ENCODE measurements around the gene MAFF.
A peak's percentile ranks its signal among the peaks of the same experiment; 100 is the strongest.

Gene MAFF

GRCh38 chr22:38248280-38248679 is 46.5 kb downstream of the MAFF start:
- DNase-seq (ENCODE audit: low read depth, low spot score) = no peak

GRCh38 chr22:38249301-38249700 is 47.5 kb downstream of the MAFF start:
- DNase-seq (ENCODE audit: low read depth, low spot score) = no peak

- no peak for DNase-seq (ENCODE audit: low read depth, low spot score)
Observed at GRCh38 chr22:38249803-38250642, 48.2 kb downstream of the MAFF start.

GRCh38 chr22:38250643-38251340 is 49.0 kb downstream of the MAFF start:
- DNase-seq (ENCODE audit: low read depth, low spot score) = no peak

GRCh38 chr22:38251341-38251692 is 49.5 kb downstream of the MAFF start:
- no peak for DNase-seq (ENCODE audit: low read depth, low spot score)

- no peak for DNase-seq (ENCODE audit: low read depth, low spot score)
Observed at GRCh38 chr22:38255697-38256096, 53.9 kb downstream of the MAFF start.

GRCh38 chr22:38257181-38257580 is 55.4 kb downstream of the MAFF start:
- DNase-seq (ENCODE audit: low read depth, low spot score) = no peak

- no peak for DNase-seq (ENCODE audit: low read depth, low spot score)
Observed at GRCh38 chr22:38257650-38258250, 56.0 kb downstream of the MAFF start.

GRCh38 chr22:38258895-38259294 is 57.1 kb downstream of the MAFF start:
- no peak for DNase-seq (ENCODE audit: low read depth, low spot score)

GRCh38 chr22:38259370-38259769 is 57.6 kb downstream of the MAFF start:
- no peak for DNase-seq (ENCODE audit: low read depth, low spot score)

GRCh38 chr22:38260761-38261681 is 59.2 kb downstream of the MAFF start:
- DNase-seq (ENCODE audit: low read depth, low spot score) = no peak

GRCh38 chr22:38262051-38262795 is 60.4 kb downstream of the MAFF start:
- DNase-seq (ENCODE audit: low read depth, low spot score) = peak; percentile 77

- DNase-seq (ENCODE audit: low read depth, low spot score) = no peak
Observed at GRCh38 chr22:38264322-38264843, 62.6 kb downstream of the MAFF start.

All from ELF-1 (cell line).